ENCODE data around the gene WDFY2. TPM values are rescaled to one million over a fixed set of nuclear protein-coding genes. Genes with fewer than 3 reads are reported as not detected.

The WDFY2 gene
- total RNA-seq, 3 donors from 2014 or later = 3.4 to 9.6 (median 6.6) TPM

DNA sequence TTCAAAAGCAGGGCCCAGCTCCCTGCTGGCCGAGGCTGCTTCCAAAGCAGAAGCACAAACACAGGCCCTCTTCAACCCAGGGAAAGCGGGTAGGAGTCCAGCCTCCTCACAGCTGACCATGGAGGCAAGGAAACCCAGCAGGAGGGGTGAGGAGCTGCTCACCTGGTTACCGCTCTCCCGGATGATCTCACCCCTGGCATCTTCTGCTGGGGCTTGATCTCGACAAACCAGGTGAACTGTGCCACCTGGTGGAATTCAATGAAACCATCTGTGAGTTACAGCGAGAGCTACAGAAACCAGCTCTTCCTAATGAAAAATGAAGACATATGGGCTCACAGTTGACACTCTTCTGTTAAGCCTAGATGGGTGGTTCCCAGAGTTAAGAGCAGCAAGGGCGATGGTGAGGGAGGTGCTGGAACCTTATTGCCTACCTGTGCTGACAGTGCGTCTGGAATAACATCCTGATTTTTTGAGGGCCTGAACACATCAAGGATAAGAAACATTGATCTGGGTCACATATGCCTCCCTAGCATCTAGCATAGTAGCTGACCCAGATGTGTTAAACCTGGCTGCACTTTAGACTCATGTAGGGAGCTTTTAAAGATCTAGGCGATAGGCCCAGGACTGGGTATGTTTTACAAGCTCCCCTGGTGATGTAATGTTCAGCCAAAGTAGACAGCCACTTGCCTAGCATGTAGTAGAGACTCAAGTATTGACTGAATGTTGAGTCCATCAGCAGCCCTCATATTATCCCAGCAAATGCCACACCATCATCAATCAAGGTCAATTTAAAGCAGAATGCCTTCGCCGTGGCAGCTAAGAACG, 213.6 kb downstream of the WDFY2 start:
- H3K4me3 ChIP-seq = no peak overlapping the region
- ATAC-seq = peak; percentile 61
- DNase-seq = peak in 1 of 3 donors; percentile 73
- intact Hi-C loops (cut with DNase I, micrococcal nuclease) = no loop called here
- no peaks in the 10 kb centered on the region for H3K36me3 ChIP-seq (ENCODE audit: low read depth)
- H3K9me3 ChIP-seq = no peaks in the 10 kb centered on the region
- TF ChIP-seq, protein P1, sequence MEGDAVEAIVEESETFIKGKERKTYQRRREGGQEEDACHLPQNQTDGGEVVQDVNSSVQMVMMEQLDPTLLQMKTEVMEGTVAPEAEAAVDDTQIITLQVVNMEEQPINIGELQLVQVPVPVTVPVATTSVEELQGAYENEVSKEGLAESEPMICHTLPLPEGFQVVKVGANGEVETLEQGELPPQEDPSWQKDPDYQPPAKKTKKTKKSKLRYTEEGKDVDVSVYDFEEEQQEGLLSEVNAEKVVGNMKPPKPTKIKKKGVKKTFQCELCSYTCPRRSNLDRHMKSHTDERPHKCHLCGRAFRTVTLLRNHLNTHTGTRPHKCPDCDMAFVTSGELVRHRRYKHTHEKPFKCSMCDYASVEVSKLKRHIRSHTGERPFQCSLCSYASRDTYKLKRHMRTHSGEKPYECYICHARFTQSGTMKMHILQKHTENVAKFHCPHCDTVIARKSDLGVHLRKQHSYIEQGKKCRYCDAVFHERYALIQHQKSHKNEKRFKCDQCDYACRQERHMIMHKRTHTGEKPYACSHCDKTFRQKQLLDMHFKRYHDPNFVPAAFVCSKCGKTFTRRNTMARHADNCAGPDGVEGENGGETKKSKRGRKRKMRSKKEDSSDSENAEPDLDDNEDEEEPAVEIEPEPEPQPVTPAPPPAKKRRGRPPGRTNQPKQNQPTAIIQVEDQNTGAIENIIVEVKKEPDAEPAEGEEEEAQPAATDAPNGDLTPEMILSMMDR (IDR thresholded peaks at IDR 0.05) = peak; percentile 26
- H3K4me1 ChIP-seq (ENCODE audit: low read depth) = peaks cover 15% of the 10 kb centered on the region

DNA sequence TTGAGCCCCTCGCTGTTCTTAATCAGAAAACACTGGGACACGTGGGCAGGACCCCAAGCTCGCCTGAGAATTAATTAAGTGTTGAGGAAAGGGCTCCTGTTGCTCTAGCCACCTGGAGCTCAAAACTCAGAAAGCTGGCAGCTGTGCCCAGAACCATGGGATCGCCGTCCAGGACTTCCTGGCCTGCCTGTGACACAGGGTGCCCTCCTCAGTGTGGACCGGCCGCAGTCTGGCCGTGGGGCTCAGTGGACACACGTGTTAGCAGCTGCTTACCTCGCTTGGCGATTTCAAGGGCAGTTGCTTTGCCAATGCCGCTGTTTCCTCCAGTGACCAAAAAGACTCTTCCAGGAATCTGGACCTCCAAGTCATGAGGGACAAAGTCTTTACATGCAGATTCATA, 215.0 kb downstream of the WDFY2 start:
- no peak for ATAC-seq
- H3K4me3 ChIP-seq = no peak overlapping the region
- TF ChIP-seq, protein P1 (IDR thresholded peaks at IDR 0.05) = no peak
- H3K9me3 ChIP-seq = no peaks in the 10 kb centered on the region
- intact Hi-C loops (cut with DNase I, micrococcal nuclease) = no loop called here
- peaks cover 19% of the 10 kb centered on the region for H3K4me1 ChIP-seq (ENCODE audit: low read depth)
- no peaks in the 10 kb centered on the region for H3K36me3 ChIP-seq (ENCODE audit: low read depth)
- DNase-seq = no peak

- Histone ChIP-seq H3K4me3 (no peak overlapping the region), H3K36me3 (ENCODE audit: low read depth) (no peaks in the 10 kb centered on the region), H3K4me1 (ENCODE audit: low read depth) (peaks cover 28% of the 10 kb centered on the region), H3K9me3 (no peaks in the 10 kb centered on the region)
- intact Hi-C loops (cut with DNase I, micrococcal nuclease) = no loop called here
- no peak for DNase-seq
- TF ChIP-seq, protein P1 (IDR thresholded peaks at IDR 0.05) = no peak
- no peak for ATAC-seq
Observed at GRCh38 chr13:51800486-51800885, 216.2 kb downstream of the WDFY2 start.

DNA sequence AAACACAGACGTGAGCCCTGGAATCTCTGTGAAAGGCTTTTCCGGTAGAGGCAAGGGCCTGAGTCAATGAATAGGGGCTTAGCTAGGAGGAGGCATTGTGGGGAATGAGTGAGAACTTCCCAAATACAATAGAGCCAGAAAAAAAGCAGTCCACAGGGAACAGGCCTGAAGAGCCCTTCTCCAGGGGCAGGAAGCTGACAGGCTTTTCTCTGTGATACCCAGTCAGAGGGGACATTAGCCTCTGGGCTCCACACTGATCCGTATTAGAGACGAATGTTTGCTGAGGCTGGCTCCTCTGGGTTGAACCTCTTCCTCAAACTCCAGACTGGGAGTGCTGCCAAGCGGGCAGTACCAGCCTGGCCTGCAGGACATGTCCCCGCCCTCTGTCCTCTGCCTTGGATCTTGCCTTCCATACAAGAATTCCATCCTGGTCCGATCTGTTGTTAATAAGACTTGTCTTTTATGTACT, 217.4 kb downstream of the WDFY2 start:
- Histone ChIP-seq H3K4me3 (no peak overlapping the region), H3K4me1 (ENCODE audit: low read depth) (peaks cover 28% of the 10 kb centered on the region), H3K36me3 (ENCODE audit: low read depth) (no peaks in the 10 kb centered on the region), H3K9me3 (no peaks in the 10 kb centered on the region)
- TF ChIP-seq, protein P1 (IDR thresholded peaks at IDR 0.05) = no peak
- ATAC-seq (peak; percentile 50), DNase-seq (peak; percentile 84 to 88 (median 85))
- intact Hi-C loops (cut with DNase I, micrococcal nuclease) = no loop called here

DNA sequence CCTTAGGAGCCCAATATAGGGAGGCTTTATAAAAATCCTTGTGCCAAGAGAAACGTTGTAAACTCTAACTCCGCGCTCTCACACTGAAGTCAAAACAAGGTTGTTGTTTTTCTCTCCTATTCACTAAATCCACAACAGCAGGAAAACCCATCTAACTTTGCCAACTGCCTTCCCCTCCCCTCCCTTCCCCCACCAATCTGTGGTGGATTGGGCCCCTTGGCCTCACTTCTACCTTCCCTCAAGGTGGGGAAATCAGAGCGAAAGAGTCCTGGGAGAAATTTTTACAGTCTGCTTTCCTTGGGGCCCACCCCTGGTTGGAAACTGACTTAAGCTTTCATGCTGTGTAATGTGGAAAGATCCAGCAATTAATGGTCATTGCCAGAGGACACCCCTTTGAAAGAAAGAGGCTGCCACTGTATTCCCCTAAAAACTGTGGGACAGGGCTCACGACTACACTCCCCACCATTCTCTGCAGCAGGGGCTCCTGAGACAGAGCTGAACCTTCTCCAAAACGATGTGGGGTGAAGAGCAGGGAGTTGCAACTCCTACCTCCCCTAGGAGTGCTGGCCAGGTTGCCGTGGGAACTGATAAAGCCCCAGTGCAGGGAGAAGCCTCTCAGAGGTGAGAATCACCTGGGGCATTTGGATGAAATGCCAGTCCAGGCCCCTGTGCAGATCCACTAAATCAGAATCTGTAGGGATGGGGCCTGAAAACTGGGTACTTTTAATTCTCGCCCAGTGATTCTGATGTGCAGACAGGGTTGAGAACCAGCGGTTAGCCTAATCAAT, 218.6 kb downstream of the WDFY2 start:
- H3K36me3 ChIP-seq (ENCODE audit: low read depth) = no peaks in the 10 kb centered on the region
- H3K4me1 ChIP-seq (ENCODE audit: low read depth) = peaks cover 28% of the 10 kb centered on the region
- H3K4me3 ChIP-seq = no peak overlapping the region
- H3K9me3 ChIP-seq = no peaks in the 10 kb centered on the region
- DNase-seq (peak in 2 of 3 donors; percentile 19 to 48), ATAC-seq (no peak)
- TF ChIP-seq, protein P1 (IDR thresholded peaks at IDR 0.05) = no peak
- intact Hi-C loops (cut with DNase I, micrococcal nuclease) = no loop called here
